Measurements from ENCODE around the gene ZNF641. TPM values are rescaled to one million over a fixed set of nuclear protein-coding genes. Genes with fewer than 3 reads are reported as not detected.

The ZNF641 gene
- total RNA-seq, 1 experiment from 2014 or later: 9.3 TPM

DNA sequence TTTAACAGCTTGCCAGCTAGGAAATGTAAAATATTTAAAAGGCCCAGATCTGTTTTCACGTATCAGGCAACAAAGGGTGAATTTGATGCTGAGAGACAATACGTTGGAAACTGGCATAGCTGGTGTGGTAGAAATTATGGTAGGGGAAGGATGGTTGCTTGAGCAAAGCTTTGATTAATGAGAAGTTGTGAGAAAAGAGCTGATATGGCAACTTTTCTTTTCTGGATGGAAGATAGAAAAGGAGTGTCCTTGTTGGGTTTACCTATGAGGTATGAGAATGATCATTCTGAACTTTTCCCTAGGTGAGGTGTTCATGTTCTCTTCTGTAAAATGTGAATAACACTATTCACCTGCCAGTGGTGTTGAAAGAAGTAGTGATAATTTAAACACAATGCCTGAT, 34.2 kb downstream of the ZNF641 start:
- Mint-ChIP-seq H3K4me3 (ENCODE audit: low read depth, unreplicated experiment) (no peak overlapping the region), H3K4me1 (ENCODE audit: low read depth, unreplicated experiment) (no peaks in the 10 kb centered on the region), H3K27me3 (ENCODE audit: unreplicated experiment) (peaks cover 13% of the 10 kb centered on the region), H3K27ac (ENCODE audit: unreplicated experiment) (no peak overlapping the region), H3K9me3 (ENCODE audit: low read depth, unreplicated experiment) (no peaks in the 10 kb centered on the region), H3K36me3 (ENCODE audit: insufficient read depth, unreplicated experiment) (no peaks in the 10 kb centered on the region)
- TF ChIP-seq, protein P1, sequence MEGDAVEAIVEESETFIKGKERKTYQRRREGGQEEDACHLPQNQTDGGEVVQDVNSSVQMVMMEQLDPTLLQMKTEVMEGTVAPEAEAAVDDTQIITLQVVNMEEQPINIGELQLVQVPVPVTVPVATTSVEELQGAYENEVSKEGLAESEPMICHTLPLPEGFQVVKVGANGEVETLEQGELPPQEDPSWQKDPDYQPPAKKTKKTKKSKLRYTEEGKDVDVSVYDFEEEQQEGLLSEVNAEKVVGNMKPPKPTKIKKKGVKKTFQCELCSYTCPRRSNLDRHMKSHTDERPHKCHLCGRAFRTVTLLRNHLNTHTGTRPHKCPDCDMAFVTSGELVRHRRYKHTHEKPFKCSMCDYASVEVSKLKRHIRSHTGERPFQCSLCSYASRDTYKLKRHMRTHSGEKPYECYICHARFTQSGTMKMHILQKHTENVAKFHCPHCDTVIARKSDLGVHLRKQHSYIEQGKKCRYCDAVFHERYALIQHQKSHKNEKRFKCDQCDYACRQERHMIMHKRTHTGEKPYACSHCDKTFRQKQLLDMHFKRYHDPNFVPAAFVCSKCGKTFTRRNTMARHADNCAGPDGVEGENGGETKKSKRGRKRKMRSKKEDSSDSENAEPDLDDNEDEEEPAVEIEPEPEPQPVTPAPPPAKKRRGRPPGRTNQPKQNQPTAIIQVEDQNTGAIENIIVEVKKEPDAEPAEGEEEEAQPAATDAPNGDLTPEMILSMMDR (IDR thresholded peaks at IDR 0.05; ENCODE audit: unreplicated experiment): no peak
- intact Hi-C loops (cut with micrococcal nuclease; ENCODE audit: unreplicated experiment): no loop called here
- no TSS peak for BruUV-seq (replicated peaks)
- CTCF ChIA-PET: no interaction called here
- DNase-seq: no peak

DNA sequence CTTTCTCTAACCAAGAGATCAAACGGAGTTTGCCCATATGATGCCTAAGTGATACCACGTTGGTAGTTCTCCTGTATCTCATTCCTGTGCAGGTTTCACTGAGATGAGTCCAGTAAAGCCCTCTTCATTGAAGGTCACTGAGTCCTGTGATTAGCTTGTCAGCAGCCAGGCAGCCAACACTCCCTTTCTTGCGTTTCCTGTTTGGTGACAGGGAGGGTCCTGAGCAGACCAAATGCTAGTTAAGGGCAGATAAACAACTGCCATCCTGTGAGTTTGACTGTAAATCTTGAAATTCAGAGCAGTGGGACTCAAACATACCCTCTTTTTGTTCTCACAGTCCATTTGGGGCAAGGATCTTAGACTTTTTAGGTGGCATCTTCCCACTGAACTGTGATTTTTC, 39.4 kb downstream of the ZNF641 start:
- BruUV-seq (replicated peaks): no TSS peak
- CTCF ChIA-PET: no interaction called here
- Mint-ChIP-seq H3K36me3 (ENCODE audit: insufficient read depth, unreplicated experiment) (no peaks in the 10 kb centered on the region), H3K9me3 (ENCODE audit: low read depth, unreplicated experiment) (no peaks in the 10 kb centered on the region), H3K4me3 (ENCODE audit: low read depth, unreplicated experiment) (no peak overlapping the region), H3K4me1 (ENCODE audit: low read depth, unreplicated experiment) (no peaks in the 10 kb centered on the region), H3K27ac (ENCODE audit: unreplicated experiment) (no peak overlapping the region), H3K27me3 (ENCODE audit: unreplicated experiment) (peaks cover 13% of the 10 kb centered on the region)
- no peak for DNase-seq
- TF ChIP-seq, protein P1 (IDR thresholded peaks at IDR 0.05; ENCODE audit: unreplicated experiment): no peak
- intact Hi-C loops (cut with micrococcal nuclease; ENCODE audit: unreplicated experiment): no loop called here

DNA sequence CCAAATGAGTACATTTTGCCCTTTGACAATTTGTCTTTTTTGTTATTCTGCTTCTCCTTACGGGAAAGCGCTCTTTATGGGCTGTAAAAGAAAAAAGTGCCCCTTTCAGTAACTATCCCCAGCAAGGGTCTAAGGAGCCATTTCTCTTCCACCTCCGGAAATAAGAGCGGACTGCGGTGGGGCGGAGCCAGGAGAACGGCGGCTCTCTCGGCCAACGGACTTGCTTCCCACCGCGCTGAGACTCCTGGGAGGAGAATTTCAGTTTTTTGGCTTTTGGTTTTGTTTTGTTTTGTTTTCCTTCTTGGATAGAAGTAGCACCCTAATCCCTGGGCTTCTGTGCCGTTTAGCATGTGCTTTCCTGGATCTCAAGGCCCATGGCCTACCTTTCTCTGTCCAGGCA, 43.5 kb downstream of the ZNF641 start:
- BruUV-seq (replicated peaks): no TSS peak
- Mint-ChIP-seq H3K27ac (ENCODE audit: unreplicated experiment) (no peak overlapping the region), H3K9me3 (ENCODE audit: low read depth, unreplicated experiment) (no peaks in the 10 kb centered on the region), H3K27me3 (ENCODE audit: unreplicated experiment) (peaks cover 13% of the 10 kb centered on the region), H3K4me1 (ENCODE audit: low read depth, unreplicated experiment) (no peaks in the 10 kb centered on the region), H3K36me3 (ENCODE audit: insufficient read depth, unreplicated experiment) (no peaks in the 10 kb centered on the region), H3K4me3 (ENCODE audit: low read depth, unreplicated experiment) (no peak overlapping the region)
- CTCF ChIA-PET: no interaction called here
- TF ChIP-seq, protein P1 (IDR thresholded peaks at IDR 0.05; ENCODE audit: unreplicated experiment): no peak
- no peak for DNase-seq
- intact Hi-C loops (cut with micrococcal nuclease; ENCODE audit: unreplicated experiment): no loop called here

DNA sequence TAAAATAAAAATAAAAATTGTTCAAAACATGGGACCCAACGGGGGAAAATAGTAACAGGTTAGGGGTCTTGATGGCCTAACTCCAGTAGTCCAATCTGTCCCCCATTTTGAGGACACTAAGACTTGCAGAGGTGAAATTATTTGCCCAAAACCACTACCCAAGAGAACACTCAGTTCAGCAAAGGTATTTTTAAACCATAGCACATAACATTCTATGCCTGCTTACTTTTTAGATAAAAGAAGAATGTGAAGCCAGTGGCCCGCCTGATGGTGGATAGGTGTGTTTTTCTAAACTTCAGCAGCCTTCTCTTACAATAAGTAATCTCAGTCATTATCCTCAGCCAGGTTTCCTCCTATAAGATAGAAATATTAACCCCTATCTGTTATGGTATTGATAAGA, 45.5 kb downstream of the ZNF641 start:
- intact Hi-C loops (cut with micrococcal nuclease; ENCODE audit: unreplicated experiment): no loop called here
- no TSS peak for BruUV-seq (replicated peaks)
- no peak overlapping the region for H3K4me3 Mint-ChIP-seq (ENCODE audit: low read depth, unreplicated experiment)
- CTCF ChIA-PET: no interaction called here
- H3K36me3 Mint-ChIP-seq (ENCODE audit: insufficient read depth, unreplicated experiment): no peaks in the 10 kb centered on the region
- H3K27ac Mint-ChIP-seq (ENCODE audit: unreplicated experiment): no peak overlapping the region
- no peak for DNase-seq
- no peaks in the 10 kb centered on the region for H3K9me3 Mint-ChIP-seq (ENCODE audit: low read depth, unreplicated experiment)
- peaks cover 13% of the 10 kb centered on the region for H3K27me3 Mint-ChIP-seq (ENCODE audit: unreplicated experiment)
- H3K4me1 Mint-ChIP-seq (ENCODE audit: low read depth, unreplicated experiment): no peaks in the 10 kb centered on the region
- TF ChIP-seq, protein P1 (IDR thresholded peaks at IDR 0.05; ENCODE audit: unreplicated experiment): no peak
